Breast epithelium (tissue), 4 donors: Measurements from ENCODE around the gene FGGY. TPM values are rescaled to one million over a fixed set of nuclear protein-coding genes. Genes with fewer than 3 reads are reported as not detected.

Experiments
- DNase-seq, 2 donors: peaks; one replicate each; pipeline ENCODE4 v3.0.0-alpha.2; 2019; ENCODE audit warnings: low spot score in 2 of 2
- H3K27ac ChIP-seq, 2 donors: fragments of 200-600 bp; sonication (generic) in 1 of 2; one replicate each; pipeline ENCODE4 v1.5.1; 2016 to 2019; ENCODE audit warnings: mild to moderate bottlenecking in 1 of 2
- H3K27me3 ChIP-seq, 2 donors: fragments of 200-600 bp; sonication (generic) in 1 of 2; one replicate each; pipeline versions ENCODE4 v1.5.1 to v1.6.0; 2017 to 2019; ENCODE audit warnings: control low read depth in 1 of 2, mild to moderate bottlenecking in 1 of 2
- H3K36me3 ChIP-seq: fragments of 200-600 bp; one replicate; pipeline ENCODE4 v1.5.1; 2019
- H3K4me1 ChIP-seq, 2 donors: fragments of 200-600 bp; sonication (generic); one replicate each; pipeline ENCODE4 v1.5.1; 2016 to 2019; ENCODE audit warnings: control low read depth in 1 of 2
- H3K4me3 ChIP-seq, 3 donors: fragments of 200-600 bp; sonication (generic); 1 replicate in 2 of 3; 2 replicates in 1 of 3; pipeline ENCODE4 v1.5.1; 2016 to 2019; ENCODE audit warnings: mild to moderate bottlenecking in 3 of 3, moderate library complexity in 2 of 3
- H3K9me3 ChIP-seq, 2 donors: fragments of 200-600 bp; sonication (generic) in 1 of 2; one replicate each; pipeline ENCODE4 v1.5.1; 2016 to 2019; ENCODE audit warnings: control low read depth in 1 of 2
- CTCF ChIP-seq, 3 donors: fragments of 450-650 bp; IDR thresholded peaks; one replicate each; pipeline ENCODE4 v1.5.1; 2016 to 2017; ENCODE audit warnings: antibody characterized with exemption in 3 of 3, mild to moderate bottlenecking in 3 of 3, moderate library complexity in 3 of 3
- POLR2A ChIP-seq: fragments of 450-650 bp; IDR thresholded peaks from one replicate; pipeline ENCODE4 v1.6.1; 2016; ENCODE audit warnings: antibody characterized with exemption, mild to moderate bottlenecking, moderate library complexity
- POLR2AphosphoS5 ChIP-seq, 3 donors: sonication (generic); formaldehyde crosslinking; IDR thresholded peaks; one replicate each; pipeline ENCODE4 v1.6.1; 2017; ENCODE audit warnings: antibody characterized with exemption in 3 of 3
- intact Hi-C: fragments of 100-400 bp; cut with DNase I; formaldehyde crosslinking; loops from one replicate; pipeline ENCODE4 v1.15.1; 2023; ENCODE audit warnings: low total_unique reads
- total RNA-seq, 3 donors: library from RNA; depleted of rRNA; stranded (reverse); fragments of >200 nt; gene quantifications; one replicate each; pipeline ENCODE4 v1.1.0, GENCODE V29; 2016

FGGY gene
- total RNA-seq, 3 donors from 2014 or later = 16.2 to 50.3 (median 29.2) TPM

GRCh38 chr1:59429656-59430055 is 132.8 kb downstream of the FGGY start:
- no peaks in the 10 kb centered on the region for H3K27me3 ChIP-seq
- intact Hi-C loops = no loop called here

GRCh38 chr1:59431566-59432294 is 134.8 kb downstream of the FGGY start:
- Histone ChIP-seq H3K9me3 (no peaks in the 10 kb centered on the region), H3K4me3 (no peak overlapping the region), H3K36me3 (no peaks in the 10 kb centered on the region), H3K27me3 (no peaks in the 10 kb centered on the region), H3K4me1 (no peaks in the 10 kb centered on the region), H3K27ac (no peak overlapping the region)
- intact Hi-C loops = no loop called here
- no peak for TF ChIP-seq CTCF (IDR thresholded peaks at IDR 0.05)
- TF ChIP-seq POLR2AphosphoS5 (IDR thresholded peaks at IDR 0.05) = no peak
- no peak for TF ChIP-seq POLR2A
- no peak for DNase-seq

More at GRCh38 chr1:59429656-59430055, 132.8 kb downstream of the FGGY start:
- no peak overlapping the region for H3K4me3 ChIP-seq
- no peaks in the 10 kb centered on the region for H3K36me3 ChIP-seq
- no peak for DNase-seq
- no peaks in the 10 kb centered on the region for H3K9me3 ChIP-seq
- H3K27ac ChIP-seq = no peak overlapping the region
- no peaks in the 10 kb centered on the region for H3K4me1 ChIP-seq
- TF ChIP-seq CTCF (IDR thresholded peaks at IDR 0.05) = no peak
- TF ChIP-seq POLR2A = no peak
- no peak for TF ChIP-seq POLR2AphosphoS5 (IDR thresholded peaks at IDR 0.05)

- no peaks in the 10 kb centered on the region for H3K36me3 ChIP-seq
- no peaks in the 10 kb centered on the region for H3K9me3 ChIP-seq
- no peak overlapping the region for H3K4me3 ChIP-seq
- TF ChIP-seq CTCF (IDR thresholded peaks at IDR 0.05) (no peak), POLR2AphosphoS5 (IDR thresholded peaks at IDR 0.05) (no peak), POLR2A (no peak)
- H3K4me1 ChIP-seq = no peaks in the 10 kb centered on the region
- H3K27me3 ChIP-seq = no peaks in the 10 kb centered on the region
- no peak overlapping the region for H3K27ac ChIP-seq
- intact Hi-C loops = no loop called here
- no peak for DNase-seq
These were observed 135.9 kb downstream of the FGGY start for GRCh38 chr1:59432531-59433439.

GRCh38 chr1:59433440-59433813 is 136.5 kb downstream of the FGGY start:
- Histone ChIP-seq H3K27ac (no peak overlapping the region), H3K9me3 (no peaks in the 10 kb centered on the region), H3K36me3 (no peaks in the 10 kb centered on the region), H3K27me3 (no peaks in the 10 kb centered on the region), H3K4me3 (no peak overlapping the region), H3K4me1 (no peaks in the 10 kb centered on the region)
- intact Hi-C loops = no loop called here
- no peak for DNase-seq
- TF ChIP-seq POLR2A (no peak), POLR2AphosphoS5 (IDR thresholded peaks at IDR 0.05) (no peak), CTCF (IDR thresholded peaks at IDR 0.05) (no peak)

GRCh38 chr1:59434336-59434735 is 137.4 kb downstream of the FGGY start:
- DNase-seq = no peak
- Histone ChIP-seq H3K4me1 (no peaks in the 10 kb centered on the region), H3K27ac (no peak overlapping the region), H3K36me3 (no peaks in the 10 kb centered on the region), H3K4me3 (no peak overlapping the region), H3K27me3 (no peaks in the 10 kb centered on the region), H3K9me3 (no peaks in the 10 kb centered on the region)
- intact Hi-C loops = no loop called here
- TF ChIP-seq POLR2A = no peak
- TF ChIP-seq POLR2AphosphoS5 (IDR thresholded peaks at IDR 0.05) = no peak
- no peak for TF ChIP-seq CTCF (IDR thresholded peaks at IDR 0.05)
